Spinal cord (tissue), 10 donors: ENCODE data around the gene FANCE. TPM values are rescaled to one million over a fixed set of nuclear protein-coding genes. Genes with fewer than 3 reads are reported as not detected.

Source experiments
- DNase-seq, 6 donors: peaks; one replicate each; pipeline versions ENCODE4 v3.0.0 to v3.0.0-alpha.2; 2013 to 2015; ENCODE audit warnings: low spot score in 6 of 6, low read depth in 4 of 6
- H3K27ac ChIP-seq: one replicate; pipeline ENCODE4 v1.5.1; 2013; ENCODE audit warnings: low read depth, low read length, control low read depth
- H3K27me3 ChIP-seq: one replicate; pipeline ENCODE4 v1.6.1; 2013; ENCODE audit warnings: low read length; ENCODE audit not compliant: control insufficient read depth, insufficient read depth
- H3K36me3 ChIP-seq: one replicate; pipeline ENCODE4 v1.6.1; 2013; ENCODE audit warnings: low read length; ENCODE audit not compliant: control insufficient read depth, insufficient read depth
- H3K4me1 ChIP-seq: one replicate; pipeline ENCODE4 v1.6.1; 2013; ENCODE audit warnings: low read length; ENCODE audit not compliant: control insufficient read depth, insufficient read depth
- H3K4me3 ChIP-seq: one replicate; pipeline ENCODE4 v1.5.1; 2013; ENCODE audit warnings: low read depth, low read length, control low read depth
- H3K9me3 ChIP-seq: one replicate; pipeline ENCODE4 v1.6.1; 2013; ENCODE audit warnings: low read length; ENCODE audit not compliant: control insufficient read depth, insufficient read depth
- WGBS: methylation state at CpG from one replicate; pipeline ENCODE4 v1.1.5; 2013; ENCODE audit warnings: missing lambda C conversion rate; ENCODE audit not compliant: insufficient coverage; 5-methylcytosine and 5-hydroxymethylcytosine counted together
- polyA plus RNA-seq, 2 donors: library from polyadenylated mRNA; unstranded; fragments of 120-200 nt; gene quantifications; one replicate each; pipeline ENCODE4 v1.2.1, GENCODE V29; 2013; ENCODE audit not compliant: insufficient read length in 2 of 2
- total RNA-seq, 2 donors: library from RNA; depleted of rRNA in 1 of 2; stranded (reverse); fragments of 120-200 nt in 1 of 2; fragments of >200 nt in 1 of 2; gene quantifications; one replicate each; pipeline versions ENCODE4 v1.2.3 to v1.2.4, GENCODE V29; 2013 to 2014
- donor health status: healthy.

The FANCE gene
- total and polyA plus RNA-seq, 4 donors, result 6.1 to 14.5 (median 12.3) TPM

DNA sequence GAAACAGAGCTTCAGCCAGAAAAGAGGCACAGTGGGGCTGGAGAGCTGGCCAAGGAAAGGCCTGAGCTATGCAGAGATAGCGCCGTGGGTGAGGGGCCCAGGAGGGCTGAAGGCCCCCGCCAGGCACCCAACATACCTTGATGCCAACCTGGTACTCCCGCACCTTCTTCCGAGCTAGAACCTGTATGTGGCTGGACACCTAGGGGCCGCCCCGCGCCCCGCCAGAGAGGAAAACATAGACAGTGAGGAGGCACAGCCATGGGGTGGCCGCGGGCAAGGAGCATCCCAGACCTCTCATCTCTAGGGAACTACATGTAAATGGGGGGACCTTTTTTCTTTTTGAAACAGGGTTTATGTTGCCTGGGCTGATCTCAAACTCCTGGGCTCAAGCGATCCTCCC is 28.0 kb downstream of the FANCE start:
- no peaks in the 10 kb centered on the region for H3K9me3 ChIP-seq
- no peak overlapping the region for H3K4me3 ChIP-seq
- no peak for DNase-seq
- peaks cover 27% of the 10 kb centered on the region for H3K36me3 ChIP-seq
- 97% methylated on average over 9 of the region's 12 CpGs for WGBS
- peaks cover 3% of the 10 kb centered on the region for H3K4me1 ChIP-seq
- H3K27me3 ChIP-seq, result no peaks in the 10 kb centered on the region
- H3K27ac ChIP-seq, result no peak overlapping the region

DNA sequence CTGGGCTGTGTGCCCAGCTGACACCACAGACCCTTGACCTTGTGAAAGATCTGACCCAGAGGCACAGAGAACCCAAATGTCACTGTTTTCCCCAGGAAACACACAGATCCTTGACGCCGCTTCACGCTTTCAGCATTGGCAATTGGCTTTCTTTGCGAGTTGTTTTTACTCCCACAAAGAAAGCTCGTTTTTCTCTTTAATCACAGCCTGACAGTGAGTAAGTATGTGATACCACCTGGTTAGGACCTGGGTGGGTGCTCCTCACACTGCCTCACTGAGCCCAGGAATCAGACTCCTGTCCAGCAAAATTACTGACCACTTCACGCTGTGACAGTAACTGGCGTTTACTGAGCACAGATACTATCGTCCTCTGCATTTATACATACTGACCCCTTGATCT is 29.1 kb downstream of the FANCE start:
- 66% methylated on average over 6 of the region's 8 CpGs for WGBS
- Histone ChIP-seq H3K4me3 (no peak overlapping the region), H3K4me1 (peaks cover 9% of the 10 kb centered on the region), H3K36me3 (peaks cover 27% of the 10 kb centered on the region), H3K27ac (no peak overlapping the region), H3K27me3 (peaks cover 5% of the 10 kb centered on the region), H3K9me3 (no peaks in the 10 kb centered on the region)
- DNase-seq, result no peak

DNA sequence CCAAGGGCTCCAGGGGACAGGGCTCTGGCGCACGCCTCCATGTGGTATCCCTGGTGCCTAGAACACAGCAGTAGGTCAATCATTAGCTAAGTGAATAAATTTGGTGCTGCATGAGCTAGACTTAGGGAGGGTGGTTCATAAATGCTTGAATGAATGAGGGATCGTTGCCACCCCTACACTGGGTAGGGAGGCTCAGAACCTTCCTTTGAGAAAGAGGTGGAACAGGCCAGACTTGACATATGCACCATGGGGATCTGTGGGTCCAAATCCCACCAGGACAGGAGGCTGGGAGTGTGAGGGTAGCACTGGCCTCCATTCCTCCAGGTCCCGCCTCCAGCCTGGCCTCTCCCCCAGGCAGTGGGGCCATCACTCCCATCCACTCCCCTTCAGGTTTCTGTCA is 30.9 kb downstream of the FANCE start:
- Histone ChIP-seq H3K27me3 (peaks cover 11% of the 10 kb centered on the region), H3K36me3 (peaks cover 31% of the 10 kb centered on the region), H3K27ac (no peak overlapping the region), H3K4me1 (peaks cover 6% of the 10 kb centered on the region), H3K9me3 (no peaks in the 10 kb centered on the region), H3K4me3 (no peak overlapping the region)
- DNase-seq, result no peak
- WGBS, result 100% methylated on average over 3 of the region's 4 CpGs

DNA sequence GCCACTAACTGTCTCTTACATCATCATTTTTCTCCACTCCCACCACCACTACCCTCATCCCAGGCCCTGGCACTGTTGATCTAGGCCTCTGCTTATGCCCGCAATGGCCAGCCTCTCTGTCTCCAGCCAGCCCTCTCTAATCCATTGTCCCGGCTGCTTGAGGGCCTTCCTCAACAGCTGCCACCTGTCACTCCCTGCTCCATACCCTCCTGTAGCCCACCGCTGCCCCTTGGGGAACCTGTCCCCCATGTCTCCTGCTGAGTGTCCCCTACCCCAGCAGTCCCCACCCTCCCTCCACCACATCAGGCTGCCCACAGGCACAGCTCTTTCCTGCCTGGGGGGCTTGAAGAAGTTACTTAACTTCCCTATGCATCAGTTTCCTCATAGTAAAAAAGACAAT is 31.4 kb downstream of the FANCE start:
- Histone ChIP-seq H3K27me3 (peaks cover 11% of the 10 kb centered on the region), H3K9me3 (no peaks in the 10 kb centered on the region), H3K4me1 (peaks cover 6% of the 10 kb centered on the region), H3K36me3 (peaks cover 31% of the 10 kb centered on the region), H3K4me3 (no peak overlapping the region), H3K27ac (no peak overlapping the region)
- 82% methylated on average over 3 of the region's 3 CpGs for WGBS
- DNase-seq, result no peak

DNA sequence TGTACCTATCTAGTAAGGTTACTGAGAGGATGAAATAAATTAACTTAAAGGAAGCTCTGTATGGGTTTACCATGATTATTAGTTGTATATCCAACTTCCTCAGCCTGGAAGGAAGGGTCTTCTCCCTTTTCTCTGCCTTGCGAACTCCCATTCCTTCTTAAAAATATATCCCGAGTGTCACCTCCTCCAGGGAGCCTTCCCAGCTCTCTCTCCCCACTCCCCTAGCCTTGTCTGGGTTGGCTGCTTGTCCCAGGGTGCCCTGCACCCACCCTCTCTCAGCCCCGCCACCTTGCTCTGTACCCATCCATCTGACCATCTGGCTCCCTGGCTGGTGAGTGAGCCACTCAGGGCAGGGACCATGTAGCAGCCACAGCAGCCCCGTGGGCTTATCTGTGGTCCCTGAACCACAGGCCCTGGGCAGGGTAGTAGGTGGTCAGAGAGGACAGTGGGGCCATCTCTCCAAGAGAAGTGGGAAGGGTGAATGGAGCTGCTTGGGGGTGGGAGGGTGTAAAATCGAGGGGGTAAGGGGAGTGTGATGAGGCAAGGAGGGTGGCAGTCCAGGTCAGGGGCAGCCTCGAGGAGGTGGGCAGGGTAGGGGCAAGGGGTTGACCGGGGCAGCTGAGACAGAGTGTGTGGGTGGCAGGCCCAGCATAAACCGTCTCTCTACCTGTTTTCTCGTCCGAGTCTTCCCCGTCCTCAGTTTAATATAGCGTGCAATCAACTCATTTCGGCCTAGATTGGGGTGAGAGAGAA is 31.9 kb downstream of the FANCE start:
- H3K36me3 ChIP-seq, result peaks cover 31% of the 10 kb centered on the region
- no peaks in the 10 kb centered on the region for H3K9me3 ChIP-seq
- no peak overlapping the region for H3K4me3 ChIP-seq
- peaks cover 6% of the 10 kb centered on the region for H3K4me1 ChIP-seq
- 87% methylated on average over 6 of the region's 13 CpGs for WGBS
- no peak overlapping the region for H3K27ac ChIP-seq
- no peak for DNase-seq
- peaks cover 11% of the 10 kb centered on the region for H3K27me3 ChIP-seq

DNA sequence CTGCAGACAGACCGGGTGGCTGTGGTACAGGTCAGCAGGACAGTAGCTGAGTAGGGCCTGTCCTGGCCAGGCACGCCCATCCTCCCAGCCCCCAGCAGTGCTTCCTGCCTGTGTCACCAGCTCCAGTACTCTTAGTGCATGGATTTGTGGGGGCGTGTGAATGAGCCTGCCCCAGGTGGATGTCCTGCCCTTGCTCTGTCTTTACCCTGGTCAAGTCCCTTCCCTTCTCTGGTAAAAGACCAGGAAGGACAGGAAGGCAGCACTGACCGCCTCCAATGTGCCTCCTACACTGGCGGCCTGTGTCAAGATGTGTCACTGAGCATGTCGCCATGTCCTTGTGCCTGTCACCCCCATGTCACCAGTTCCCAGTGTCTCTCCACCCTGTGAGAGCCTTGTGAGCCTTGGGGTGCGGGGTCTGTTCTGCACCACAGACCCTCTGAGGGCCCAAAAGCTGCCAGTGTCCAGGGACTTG is 32.8 kb downstream of the FANCE start:
- Histone ChIP-seq H3K4me3 (no peak overlapping the region), H3K36me3 (peaks cover 22% of the 10 kb centered on the region), H3K27me3 (peaks cover 11% of the 10 kb centered on the region), H3K9me3 (no peaks in the 10 kb centered on the region), H3K27ac (no peak overlapping the region), H3K4me1 (peaks cover 9% of the 10 kb centered on the region)
- 88% methylated on average over 7 of the region's 7 CpGs for WGBS
- no peak for DNase-seq

DNA sequence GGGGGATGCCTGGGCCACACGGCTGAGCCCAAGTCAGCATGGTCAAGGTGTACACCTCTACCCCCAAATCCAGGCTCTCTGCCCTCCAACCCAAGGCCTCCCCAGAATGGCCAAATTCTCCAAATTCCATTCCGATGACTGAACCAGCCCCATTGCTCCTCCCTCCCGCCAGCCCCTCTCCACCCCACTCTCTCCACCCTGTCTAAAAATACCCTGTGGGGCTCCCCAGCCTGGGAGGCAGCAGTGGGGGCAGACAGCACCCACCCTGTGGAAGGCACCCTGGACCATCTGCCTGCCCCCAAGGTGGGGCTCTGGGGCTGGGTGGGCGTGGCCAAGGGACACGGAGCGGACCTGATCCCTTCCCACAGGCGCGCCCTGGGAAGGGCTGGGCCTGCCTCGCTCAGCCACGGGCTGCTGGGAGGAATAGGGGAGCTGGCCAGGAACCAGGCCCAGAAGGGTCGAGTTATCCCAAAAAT is 33.3 kb downstream of the FANCE start:
- Histone ChIP-seq H3K27ac (no peak overlapping the region), H3K4me3 (no peak overlapping the region), H3K4me1 (peaks cover 14% of the 10 kb centered on the region), H3K27me3 (peaks cover 11% of the 10 kb centered on the region), H3K9me3 (no peaks in the 10 kb centered on the region), H3K36me3 (peaks cover 20% of the 10 kb centered on the region)
- WGBS, result 71% methylated on average over 8 of the region's 11 CpGs
- DNase-seq, result no peak

DNA sequence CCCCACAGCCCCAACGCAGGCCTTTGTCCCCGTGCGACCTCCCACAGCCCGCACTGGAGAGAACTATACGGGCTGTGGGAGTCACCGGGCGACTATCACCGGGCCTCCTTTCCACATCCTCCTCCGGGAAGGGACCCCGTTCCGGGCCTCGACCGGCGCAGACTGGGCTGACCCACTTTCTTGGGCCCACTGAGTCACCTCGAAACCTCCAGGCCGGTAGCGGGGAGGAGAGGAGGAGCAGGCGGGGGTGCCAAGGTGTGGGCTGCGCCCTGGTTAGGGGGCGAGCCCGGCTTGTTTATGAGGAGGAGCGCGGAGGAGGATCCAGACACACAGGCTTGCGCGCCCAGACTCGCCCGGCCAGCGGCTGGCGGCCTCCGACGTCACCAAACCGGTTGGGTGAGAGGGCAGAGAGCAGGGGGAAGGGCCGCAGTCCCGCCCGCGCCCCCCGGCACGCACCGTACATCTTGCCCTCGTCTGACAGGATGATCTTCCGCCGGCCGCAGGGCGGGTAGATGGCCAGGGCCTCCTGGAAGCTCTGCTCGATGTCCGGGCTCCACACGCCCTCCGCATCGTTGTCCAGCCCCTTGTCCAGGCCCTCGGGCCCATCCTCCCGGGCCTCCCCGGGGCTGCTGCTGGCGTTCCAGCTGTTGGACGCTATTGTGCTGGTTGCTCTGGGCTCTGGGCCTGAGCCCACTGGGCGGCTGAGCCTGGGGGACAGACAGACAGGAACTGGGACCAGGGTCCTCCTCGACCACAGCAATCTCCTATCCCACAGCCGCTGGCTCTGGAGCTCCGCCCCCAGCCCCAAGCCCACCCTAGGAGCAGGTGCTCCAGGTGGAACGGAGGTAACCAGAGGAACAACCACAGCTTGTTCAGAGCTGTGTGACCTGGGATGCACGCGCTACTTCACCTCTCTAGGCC is 34.1 kb downstream of the FANCE start:
- H3K9me3 ChIP-seq, result no peaks in the 10 kb centered on the region
- H3K4me1 ChIP-seq, result peaks cover 21% of the 10 kb centered on the region
- DNase-seq, result no peak
- 58% methylated on average over 59 of the region's 61 CpGs for WGBS
- peaks cover 20% of the 10 kb centered on the region for H3K36me3 ChIP-seq
- peaks cover 11% of the 10 kb centered on the region for H3K27me3 ChIP-seq
- H3K4me3 ChIP-seq, result no peak overlapping the region
- no peak overlapping the region for H3K27ac ChIP-seq

DNA sequence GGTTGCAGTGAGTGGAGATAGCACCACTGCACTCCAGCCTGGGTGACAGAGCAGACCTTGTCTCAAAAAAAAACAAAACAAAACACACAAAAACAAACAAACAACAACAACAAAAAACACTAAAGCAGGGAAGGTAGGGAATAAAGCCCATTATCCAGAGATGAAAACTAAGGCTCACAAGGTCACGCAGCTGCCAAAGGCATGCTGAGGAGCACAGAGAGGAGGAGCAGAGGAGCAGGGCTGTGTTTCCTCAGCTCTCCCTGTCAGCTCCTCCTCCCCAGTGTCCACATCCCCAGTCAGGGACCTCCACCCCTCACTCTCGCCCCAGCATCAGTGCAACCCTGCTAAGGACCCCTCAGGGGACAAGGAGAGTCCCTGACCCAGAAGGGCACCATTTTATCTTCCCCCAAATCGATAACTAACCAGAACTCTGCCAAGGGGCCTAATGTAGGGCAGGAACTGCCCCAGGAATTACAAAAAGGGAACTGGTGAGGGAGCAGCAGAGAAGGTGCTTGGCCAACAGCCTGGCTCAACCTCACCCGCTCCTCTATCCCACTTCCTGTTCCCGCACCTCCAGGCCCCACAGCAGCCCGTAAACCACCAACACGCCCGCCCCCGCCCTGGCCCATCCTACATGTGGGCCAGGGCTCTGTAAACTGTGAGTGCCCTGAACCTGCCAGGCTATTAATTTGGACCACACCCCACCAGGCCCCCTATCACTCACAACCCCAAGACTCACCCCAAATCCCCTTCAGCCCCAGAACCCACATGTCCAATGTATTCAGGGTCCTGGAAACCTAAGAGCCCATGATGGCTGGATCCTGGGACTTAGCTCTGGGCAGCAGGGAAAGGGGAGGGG is 35.7 kb downstream of the FANCE start:
- peaks cover 37% of the 10 kb centered on the region for H3K4me1 ChIP-seq
- H3K27me3 ChIP-seq, result peaks cover 11% of the 10 kb centered on the region
- H3K27ac ChIP-seq, result no peak overlapping the region
- WGBS, result 71% methylated on average over 9 of the region's 9 CpGs
- H3K4me3 ChIP-seq, result no peak overlapping the region
- H3K9me3 ChIP-seq, result no peaks in the 10 kb centered on the region
- H3K36me3 ChIP-seq, result peaks cover 20% of the 10 kb centered on the region
- no peak for DNase-seq
